Amniotic stem cell (primary cell): ENCODE measurements around the gene IL4I1.
A peak's percentile ranks its signal among the peaks of the same experiment; 100 is the strongest.

Experiments
- DNase-seq: peaks from one replicate; lab custom pipeline; 2025; lab: John Stamatoyannopoulos, UW

IL4I1 gene

DNA sequence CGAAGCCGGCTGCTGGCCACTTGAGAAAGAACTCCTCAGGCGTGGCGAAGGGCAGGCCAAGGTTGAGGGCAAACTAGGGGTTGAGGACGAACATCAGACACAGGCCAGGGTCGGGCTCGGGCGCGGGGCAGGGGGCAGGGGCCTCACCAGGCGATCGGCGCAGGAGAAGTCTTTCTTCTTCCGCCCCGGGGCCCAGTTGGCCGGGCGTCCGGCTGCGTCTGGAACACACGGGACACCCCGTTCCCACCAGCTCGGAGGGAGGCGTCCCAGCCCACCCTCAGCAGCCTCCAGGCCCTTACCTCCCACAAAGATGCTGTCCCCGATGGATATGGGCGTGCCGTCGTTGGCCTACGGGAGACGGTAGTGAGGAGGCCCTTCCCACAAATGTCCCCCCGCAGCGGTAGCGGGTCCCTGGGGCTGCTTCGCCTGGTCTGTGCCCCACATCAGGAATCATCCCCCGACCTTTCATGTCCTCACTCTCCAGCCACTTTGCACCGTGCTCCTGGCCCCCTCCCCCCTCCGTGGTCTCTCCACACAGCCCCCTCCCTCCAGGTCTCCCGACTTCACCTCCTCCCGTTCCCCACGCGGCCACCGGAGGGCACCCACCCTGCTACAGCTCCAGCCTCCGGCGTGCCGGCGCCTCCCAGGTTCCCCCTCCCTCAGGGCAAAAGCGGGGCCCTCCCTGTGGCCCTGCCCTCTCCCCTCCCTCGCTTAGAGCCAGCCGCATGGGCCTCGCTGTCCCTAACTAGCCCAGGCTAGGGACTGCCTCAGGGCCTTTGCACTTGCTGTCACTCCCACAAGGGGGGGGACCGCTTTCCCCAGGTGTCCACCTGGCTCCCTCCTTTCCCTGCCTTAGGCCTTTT, 34.1 kb downstream of the IL4I1 start:
- no peak for DNase-seq

DNA sequence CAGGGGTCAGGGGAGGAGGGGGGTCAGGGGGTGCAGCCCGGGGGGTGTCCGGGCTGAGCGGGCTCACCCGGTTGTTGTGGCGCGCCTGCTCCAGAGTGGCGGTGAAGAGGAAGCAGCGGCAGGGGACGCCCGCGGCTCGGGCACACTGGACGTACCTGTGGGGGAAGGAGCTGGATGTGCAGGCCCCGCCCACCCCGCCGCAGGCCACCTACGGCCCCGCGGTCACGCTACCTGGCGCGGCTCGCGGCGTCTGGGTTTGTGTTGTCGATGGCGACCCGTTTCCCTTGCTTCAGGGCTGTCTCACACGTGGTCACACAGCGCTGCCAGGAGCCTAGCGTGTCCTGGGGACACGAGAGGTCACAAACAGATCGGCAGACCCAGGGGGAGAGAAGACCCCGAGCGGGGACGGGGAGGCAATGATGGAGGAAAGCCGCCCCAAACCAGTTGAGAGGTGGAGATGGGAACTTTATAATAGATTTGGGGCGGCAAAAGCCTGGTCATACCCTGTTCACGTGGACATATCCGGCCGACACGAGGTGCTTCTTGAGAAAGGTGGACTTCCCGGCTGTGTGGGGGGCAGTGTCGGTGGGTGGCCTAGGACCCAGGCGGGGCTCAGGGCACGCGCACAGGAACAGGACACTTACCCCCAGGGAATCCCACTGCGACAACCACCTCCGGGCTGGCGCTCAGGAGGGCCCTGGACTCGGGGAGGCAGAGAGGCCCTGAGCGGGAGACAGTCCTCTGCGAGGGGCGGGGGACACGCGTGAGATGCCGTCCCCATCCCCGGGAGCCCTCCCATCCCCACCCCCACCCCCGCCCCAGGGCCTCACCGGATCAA, 34.9 kb downstream of the IL4I1 start:
- DNase-seq = no peak

DNA sequence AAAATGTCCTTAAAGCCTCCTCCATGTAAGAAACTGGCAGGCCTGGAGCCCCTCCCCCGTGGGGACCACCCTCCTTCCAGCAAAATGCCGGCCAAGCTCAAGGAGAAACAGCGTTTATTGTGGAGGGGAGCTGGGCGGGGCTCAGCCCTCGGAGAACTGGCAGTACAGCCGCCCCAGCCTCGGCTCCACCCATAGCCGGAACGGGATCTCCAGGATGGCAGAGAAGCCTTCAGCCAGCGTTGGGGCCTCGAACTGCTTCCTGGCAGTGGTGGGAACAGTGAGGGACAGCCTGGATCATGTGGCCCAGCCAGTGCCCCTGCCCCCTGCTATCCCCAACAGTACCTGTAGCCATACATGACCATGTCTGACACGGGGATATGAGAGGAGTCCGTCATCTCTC, 35.6 kb downstream of the IL4I1 start:
- no peak for DNase-seq

GRCh38 chr19:49860336-49861102, 36.2 kb downstream of the IL4I1 start:
- DNase-seq = no peak

DNA sequence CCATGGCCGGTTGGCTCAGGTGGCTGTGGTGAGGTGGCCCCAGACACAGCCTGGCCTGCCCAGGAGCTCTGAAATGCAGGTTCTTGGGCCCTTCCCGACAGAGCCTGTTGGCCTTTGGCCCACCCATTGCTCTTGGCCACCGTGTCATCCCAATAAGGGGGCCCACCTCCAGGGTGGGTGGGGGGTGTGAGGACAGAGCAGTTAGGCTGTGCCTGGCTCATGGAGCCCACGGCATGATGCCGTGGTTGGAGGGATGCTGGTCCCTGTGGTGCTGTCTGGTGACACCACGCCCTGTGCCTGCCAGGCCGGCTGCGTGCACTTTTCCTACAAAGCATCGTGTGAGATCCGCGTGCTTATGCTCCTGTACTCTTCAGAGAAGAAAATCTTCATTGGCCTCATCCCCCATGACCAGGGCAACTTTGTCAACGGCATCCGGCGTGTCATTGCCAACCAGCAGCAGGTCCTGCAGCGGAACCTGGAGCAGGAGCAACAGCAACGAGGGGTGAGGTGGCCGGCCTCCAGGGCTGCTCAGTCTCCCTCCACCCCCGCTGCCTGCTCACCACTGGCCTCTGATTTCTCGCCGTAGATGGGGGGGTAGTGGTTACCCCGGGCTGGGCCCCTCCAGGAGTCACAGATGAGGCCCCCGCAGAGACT, 36.9 kb downstream of the IL4I1 start:
- DNase-seq = no peak

GRCh38 chr19:49858088-49858985, 38.4 kb downstream of the IL4I1 start:
- no peak for DNase-seq

GRCh38 chr19:49857838-49858087, 38.9 kb downstream of the IL4I1 start:
- no peak for DNase-seq

- no peak for DNase-seq
Observed at GRCh38 chr19:49857061-49857837, 39.4 kb downstream of the IL4I1 start.

DNA sequence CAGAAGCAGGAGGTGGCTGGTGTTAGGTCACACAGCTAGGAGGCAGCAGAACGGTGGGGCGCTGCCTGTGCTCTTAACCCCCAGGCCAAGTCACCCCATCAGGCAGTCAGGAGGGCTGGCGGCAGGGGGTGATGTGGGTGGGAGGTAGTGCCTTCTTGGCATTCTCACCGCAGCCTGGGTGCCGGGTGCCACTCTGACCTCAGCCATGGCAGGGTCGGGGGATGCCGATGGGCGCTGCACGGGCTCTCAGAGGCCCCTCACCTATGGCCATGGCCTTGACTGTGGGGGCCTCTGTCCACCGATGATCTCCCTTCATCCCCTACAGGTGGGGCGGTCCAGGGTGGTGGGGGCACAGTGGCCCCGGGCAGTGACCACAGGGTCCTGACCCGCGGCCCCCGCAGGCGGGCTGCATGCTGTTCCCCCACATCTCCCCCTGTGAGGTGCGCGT, 40.1 kb downstream of the IL4I1 start:
- DNase-seq = no peak

GRCh38 chr19:49855676-49856573, 40.8 kb downstream of the IL4I1 start:
- DNase-seq = no peak

DNA sequence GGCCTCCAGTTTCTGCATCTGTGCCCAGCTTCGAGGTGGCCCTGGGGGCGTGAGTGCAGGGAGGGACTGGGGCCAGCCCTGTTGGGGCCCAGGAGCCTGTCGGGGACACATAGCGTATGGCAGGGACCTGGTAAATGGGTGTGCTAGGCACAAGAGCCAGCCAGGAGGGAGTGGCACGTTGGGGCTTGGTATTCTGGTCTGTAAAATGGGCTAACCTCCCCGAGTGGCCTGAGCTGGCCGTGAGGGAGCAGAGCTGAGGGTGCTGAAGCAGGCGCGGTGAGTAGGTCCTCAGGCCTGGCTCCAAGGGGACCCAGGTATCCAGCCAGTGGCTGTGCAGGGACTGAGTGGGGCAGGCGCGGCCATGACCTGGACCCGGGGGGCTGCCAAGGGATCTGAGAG, 41.4 kb downstream of the IL4I1 start:
- DNase-seq = no peak

- DNase-seq = no peak
Observed at GRCh38 chr19:49854378-49855263, 42.1 kb downstream of the IL4I1 start.

DNA sequence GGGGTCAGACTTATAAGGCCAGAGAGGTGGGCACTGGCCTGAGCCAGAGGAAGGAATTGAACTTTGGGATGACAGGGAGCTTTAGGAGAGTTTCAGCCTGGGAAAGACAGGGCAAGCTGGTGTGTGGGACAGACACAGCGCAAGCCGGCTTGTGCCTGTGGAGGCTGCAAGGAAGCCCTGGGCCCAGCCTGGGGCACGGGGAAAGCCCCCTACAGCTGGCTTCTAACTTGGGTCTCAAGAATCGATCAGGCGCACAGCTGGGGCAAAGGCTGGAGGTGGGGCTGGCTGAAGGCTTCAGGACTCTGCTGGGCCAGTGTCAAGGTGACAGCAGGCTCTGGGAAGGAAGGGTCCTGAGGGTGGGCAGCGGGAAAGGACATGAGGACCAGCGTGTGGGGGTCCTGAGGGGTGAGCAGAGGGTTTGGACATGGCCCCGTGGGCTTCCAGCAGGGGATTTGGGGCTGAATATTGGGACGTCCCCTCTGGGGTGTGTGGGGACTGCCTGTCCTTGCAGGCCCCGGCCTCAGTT, 42.8 kb downstream of the IL4I1 start:
- DNase-seq = no peak

GRCh38 chr19:49852631-49853126, 44.0 kb downstream of the IL4I1 start:
- DNase-seq = no peak

GRCh38 chr19:49851456-49852259, 45.0 kb downstream of the IL4I1 start:
- DNase-seq = no peak

GRCh38 chr19:49850487-49851342, 46.0 kb downstream of the IL4I1 start, which contains the start of gene PTOV1:
TSS of gene PTOV1 (plus strand) at chr19:49851159.
- peak; percentile 85 for DNase-seq
